HepG2 (cell line): ENCODE measurements around the gene HRG. TPM values are rescaled to one million over a fixed set of nuclear protein-coding genes. Genes with fewer than 3 reads are reported as not detected.

Source experiments
- CCAR2 ChIP-seq: fragments of 200-400 bp; formaldehyde crosslinking; optimal IDR thresholded peaks from 2 replicates; pipeline ENCODE3; 2018; ENCODE audit warnings: low read depth, mild to moderate bottlenecking, low read length, moderate library complexity
- JUND ChIP-seq: sonication (generic); formaldehyde crosslinking; IDR thresholded peaks from 2 replicates; pipeline ENCODE4 v1.8.0; 2022; ENCODE audit warnings: mild to moderate bottlenecking, missing genetic modification reagents
- KLF6 ChIP-seq: IDR thresholded peaks from 2 replicates; pipeline ENCODE4 v1.8.0; 2016; ENCODE audit warnings: missing biosample characterization, missing genetic modification reagents
- NONO ChIP-seq, 2 experiments: fragments of 450-650 bp in 1 of 2; sonication (generic) in 1 of 2; formaldehyde crosslinking in 1 of 2; IDR thresholded peaks in 1 of 2; conservative IDR thresholded peaks in 1 of 2; 2 replicates each; pipeline versions ENCODE4 v1.6.1 to v1.8.0; 2017 to 2022; ENCODE audit warnings: mild to moderate bottlenecking in 1 of 2, missing genetic modification reagents in 1 of 2, moderate library complexity in 1 of 2
- RBAK ChIP-seq: sonication (generic); formaldehyde crosslinking; IDR thresholded peaks from 2 replicates; pipeline ENCODE4 v1.5.1; 2020; ENCODE audit warnings: mild to moderate bottlenecking, missing genetic modification reagents
- RFX1 ChIP-seq: fragments of 450-650 bp; IDR thresholded peaks from 2 replicates; pipeline ENCODE4 v1.6.1; 2017
- RNF2 ChIP-seq: fragments of 450-650 bp; conservative IDR thresholded peaks from 2 replicates; pipeline ENCODE4 v1.6.1; 2016; ENCODE audit warnings: low read depth
- SNAI1 ChIP-seq: sonication (generic); formaldehyde crosslinking; IDR thresholded peaks from 2 replicates; pipeline ENCODE4 v1.5.0; 2020; ENCODE audit warnings: mild to moderate bottlenecking, missing genetic modification reagents, borderline replicate concordance
- SP1 ChIP-seq, 2 experiments: fragments of 450-650 bp in 1 of 2; sonication (generic) in 1 of 2; formaldehyde crosslinking in 1 of 2; IDR thresholded peaks; 2 replicates each; pipeline versions ENCODE4 v1.4.0 to v1.6.1; 2016 to 2020; ENCODE audit warnings: missing genetic modification reagents in 1 of 2
- SPEN ChIP-seq: sonication (generic); formaldehyde crosslinking; IDR thresholded peaks from 2 replicates; pipeline ENCODE4 v1.5.1; 2020; ENCODE audit warnings: low read depth, mild to moderate bottlenecking, missing genetic modification reagents
- ZFP82 ChIP-seq: sonication (generic); formaldehyde crosslinking; IDR thresholded peaks from 2 replicates; pipeline ENCODE4 v1.5.1; 2020; ENCODE audit warnings: mild to moderate bottlenecking, missing genetic modification reagents, borderline replicate concordance
- ZFY ChIP-seq: sonication (generic); formaldehyde crosslinking; IDR thresholded peaks from 2 replicates; pipeline ENCODE4 v1.4.0; 2020; ENCODE audit warnings: missing genetic modification reagents
- ZNF235 ChIP-seq: sonication (generic); formaldehyde crosslinking; IDR thresholded peaks from 2 replicates; pipeline ENCODE4 v1.8.1; 2023; ENCODE audit warnings: mild to moderate bottlenecking, missing genetic modification reagents, borderline replicate concordance
- ZNF552 ChIP-seq: sonication (generic); formaldehyde crosslinking; IDR thresholded peaks from 2 replicates; pipeline ENCODE4 v1.9.0; 2022; ENCODE audit warnings: missing genetic modification reagents, mild to moderate bottlenecking, borderline replicate concordance
- ZNF746 ChIP-seq: sonication (generic); formaldehyde crosslinking; IDR thresholded peaks from 2 replicates; pipeline ENCODE4 v1.8.0; 2022; ENCODE audit warnings: mild to moderate bottlenecking, missing genetic modification reagents
- ZNF879 ChIP-seq: sonication (generic); formaldehyde crosslinking; IDR thresholded peaks from 2 replicates; pipeline ENCODE4 v1.8.1; 2023; ENCODE audit warnings: missing genetic modification reagents
- polyA plus RNA-seq, 8 experiments: library from polyadenylated mRNA; depleted of rRNA in 3 of 8; stranded (reverse) in 7 of 8; unstranded in 1 of 8; fragments of >200 nt; fragmentation: Illumina TruSeq in 4 of 8; extraction: Trizol in 4 of 8; gene quantifications; 2 replicates each; pipeline versions ENCODE4 v1.2.1 to v1.2.3, GENCODE V29; 2011 to 2016; ENCODE audit warnings: low read depth in 4 of 8, missing spikeins in 1 of 8, mixed read lengths in 1 of 8; ENCODE audit not compliant: insufficient read depth in 1 of 8
- total RNA-seq, 5 experiments: library from RNA; depleted of rRNA; stranded (reverse); fragments of >200 nt; fragmentation: Illumina TruSeq; extraction: Trizol; gene quantifications; 2 replicates each; pipeline ENCODE4 v1.2.3, GENCODE V29; 2016; ENCODE audit warnings: low read depth in 1 of 5
- TF ChIP-seq, protein P1 (sequence below): sonication (generic); formaldehyde crosslinking; conservative IDR thresholded peaks from 2 replicates; pipeline ENCODE4 v1.4.0; 2020; ENCODE audit warnings: missing genetic modification reagents
- TF ChIP-seq, protein P2 (sequence below): sonication (generic); formaldehyde crosslinking; IDR thresholded peaks from 2 replicates; pipeline ENCODE4 v1.5.1; 2020; ENCODE audit warnings: missing genetic modification reagents, mild to moderate bottlenecking, borderline replicate concordance
- TF ChIP-seq, protein P3 (sequence below): sonication (generic); formaldehyde crosslinking; IDR thresholded peaks from 2 replicates; pipeline ENCODE4 v1.5.1; 2020; ENCODE audit warnings: mild to moderate bottlenecking, missing genetic modification reagents, moderate library complexity
- TF ChIP-seq, protein P4 (sequence below): sonication (generic); formaldehyde crosslinking; IDR thresholded peaks from 2 replicates; pipeline ENCODE4 v1.8.1; 2022; ENCODE audit warnings: low read depth, mild to moderate bottlenecking, missing genetic modification reagents

HRG gene
- total and polyA plus RNA-seq, 2 of the 13 experiments (the other 11 are each of a cell fraction or from before 2014, with no cell fraction given): 0.09 to 0.11 TPM

DNA sequence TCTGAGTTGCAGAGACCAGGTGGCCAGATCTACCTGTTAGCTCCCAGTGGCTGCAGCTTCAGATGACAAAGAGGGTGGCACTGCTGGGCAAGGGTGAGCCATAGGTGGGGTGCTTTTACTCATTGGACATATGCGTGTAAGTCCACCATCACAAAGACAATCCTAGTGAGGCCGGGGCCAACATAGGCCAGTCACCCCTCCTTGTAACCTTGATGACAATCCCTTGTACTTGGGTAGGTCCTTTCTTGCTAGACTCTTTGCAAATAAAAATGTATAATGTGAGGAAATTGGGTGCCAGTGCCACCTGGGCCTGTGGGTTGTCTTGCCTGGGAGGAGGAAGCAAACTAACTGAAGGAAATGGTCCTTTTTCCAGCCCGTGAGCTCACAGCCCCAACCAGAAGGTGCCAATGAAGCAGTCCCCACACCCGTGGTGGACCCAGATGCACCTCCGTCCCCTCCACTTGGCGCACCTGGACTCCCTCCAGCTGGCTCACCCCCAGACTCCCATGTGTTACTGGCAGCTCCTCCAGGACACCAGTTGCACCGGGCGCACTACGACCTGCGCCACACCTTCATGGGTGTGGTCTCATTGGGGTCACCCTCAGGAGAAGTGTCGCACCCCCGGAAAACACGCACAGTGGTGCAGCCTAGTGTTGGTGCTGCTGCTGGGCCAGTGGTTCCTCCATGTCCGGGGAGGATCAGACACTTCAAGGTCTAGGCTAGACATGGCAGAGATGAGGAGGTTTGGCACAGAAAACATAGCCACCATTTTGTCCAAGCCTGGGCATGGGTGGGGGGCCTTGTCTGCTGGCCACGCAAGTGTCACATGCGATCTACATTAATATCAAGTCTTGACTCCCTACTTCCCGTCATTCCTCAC lies 45.4 kb upstream of the HRG start (continued):
- TF ChIP-seq, protein P1, sequence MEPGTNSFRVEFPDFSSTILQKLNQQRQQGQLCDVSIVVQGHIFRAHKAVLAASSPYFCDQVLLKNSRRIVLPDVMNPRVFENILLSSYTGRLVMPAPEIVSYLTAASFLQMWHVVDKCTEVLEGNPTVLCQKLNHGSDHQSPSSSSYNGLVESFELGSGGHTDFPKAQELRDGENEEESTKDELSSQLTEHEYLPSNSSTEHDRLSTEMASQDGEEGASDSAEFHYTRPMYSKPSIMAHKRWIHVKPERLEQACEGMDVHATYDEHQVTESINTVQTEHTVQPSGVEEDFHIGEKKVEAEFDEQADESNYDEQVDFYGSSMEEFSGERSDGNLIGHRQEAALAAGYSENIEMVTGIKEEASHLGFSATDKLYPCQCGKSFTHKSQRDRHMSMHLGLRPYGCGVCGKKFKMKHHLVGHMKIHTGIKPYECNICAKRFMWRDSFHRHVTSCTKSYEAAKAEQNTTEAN (CRISPR knock-in tag): no peak
- 0 out of 2 replicates have a peak, but pooled peaks have one; percentile 48 for TF ChIP-seq ZNF746 (CRISPR knock-in tag)
- TF ChIP-seq ZNF235 (CRISPR knock-in tag): peak; percentile 65; the same call in 1 of the 2 replicates
- TF ChIP-seq RFX1: no peak
- TF ChIP-seq, protein P2, sequence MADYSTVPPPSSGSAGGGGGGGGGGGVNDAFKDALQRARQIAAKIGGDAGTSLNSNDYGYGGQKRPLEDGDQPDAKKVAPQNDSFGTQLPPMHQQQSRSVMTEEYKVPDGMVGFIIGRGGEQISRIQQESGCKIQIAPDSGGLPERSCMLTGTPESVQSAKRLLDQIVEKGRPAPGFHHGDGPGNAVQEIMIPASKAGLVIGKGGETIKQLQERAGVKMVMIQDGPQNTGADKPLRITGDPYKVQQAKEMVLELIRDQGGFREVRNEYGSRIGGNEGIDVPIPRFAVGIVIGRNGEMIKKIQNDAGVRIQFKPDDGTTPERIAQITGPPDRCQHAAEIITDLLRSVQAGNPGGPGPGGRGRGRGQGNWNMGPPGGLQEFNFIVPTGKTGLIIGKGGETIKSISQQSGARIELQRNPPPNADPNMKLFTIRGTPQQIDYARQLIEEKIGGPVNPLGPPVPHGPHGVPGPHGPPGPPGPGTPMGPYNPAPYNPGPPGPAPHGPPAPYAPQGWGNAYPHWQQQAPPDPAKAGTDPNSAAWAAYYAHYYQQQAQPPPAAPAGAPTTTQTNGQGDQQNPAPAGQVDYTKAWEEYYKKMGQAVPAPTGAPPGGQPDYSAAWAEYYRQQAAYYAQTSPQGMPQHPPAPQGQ (CRISPR knock-in tag): 0 out of 2 replicates have a peak, but pooled peaks have one; percentile 20
- no peak for TF ChIP-seq ZNF879 (CRISPR knock-in tag)
- no peak for TF ChIP-seq RNF2
- no peak for TF ChIP-seq SP1 (IDR thresholded peaks at IDR 0.05)
- TF ChIP-seq SP1 (CRISPR knock-in tag; IDR thresholded peaks at IDR 0.05): no peak
- TF ChIP-seq SPEN (CRISPR knock-in tag): peak; percentile 1; the same call in 1 of the 2 replicates
- TF ChIP-seq, protein P3, sequence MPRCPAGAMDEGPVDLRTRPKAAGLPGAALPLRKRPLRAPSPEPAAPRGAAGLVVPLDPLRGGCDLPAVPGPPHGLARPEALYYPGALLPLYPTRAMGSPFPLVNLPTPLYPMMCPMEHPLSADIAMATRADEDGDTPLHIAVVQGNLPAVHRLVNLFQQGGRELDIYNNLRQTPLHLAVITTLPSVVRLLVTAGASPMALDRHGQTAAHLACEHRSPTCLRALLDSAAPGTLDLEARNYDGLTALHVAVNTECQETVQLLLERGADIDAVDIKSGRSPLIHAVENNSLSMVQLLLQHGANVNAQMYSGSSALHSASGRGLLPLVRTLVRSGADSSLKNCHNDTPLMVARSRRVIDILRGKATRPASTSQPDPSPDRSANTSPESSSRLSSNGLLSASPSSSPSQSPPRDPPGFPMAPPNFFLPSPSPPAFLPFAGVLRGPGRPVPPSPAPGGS (CRISPR knock-in tag): peak; percentile 69; the same call in 1 of the 2 replicates
- TF ChIP-seq RBAK (CRISPR knock-in tag): no peak
- TF ChIP-seq KLF6 (CRISPR knock-in tag): no peak
- no peak; the same call in 1 of the 2 replicates for TF ChIP-seq ZNF552 (CRISPR knock-in tag)
- no peak for TF ChIP-seq CCAR2
- TF ChIP-seq ZFP82 (CRISPR knock-in tag): no peak; the same call in 1 of the 2 replicates
- TF ChIP-seq JUND (CRISPR knock-in tag): no peak
- peak; percentile 11; the same call in 1 of the 2 replicates for TF ChIP-seq ZFY (CRISPR knock-in tag)
- TF ChIP-seq NONO (IDR thresholded peaks at IDR 0.05): no peak
- TF ChIP-seq NONO (CRISPR knock-in tag; conservative IDR thresholded peaks at IDR 0.05): peak; percentile 73
- TF ChIP-seq SNAI1 (CRISPR knock-in tag): peak; percentile 73; the same call in 1 of the 2 replicates
- TF ChIP-seq, protein P4, sequence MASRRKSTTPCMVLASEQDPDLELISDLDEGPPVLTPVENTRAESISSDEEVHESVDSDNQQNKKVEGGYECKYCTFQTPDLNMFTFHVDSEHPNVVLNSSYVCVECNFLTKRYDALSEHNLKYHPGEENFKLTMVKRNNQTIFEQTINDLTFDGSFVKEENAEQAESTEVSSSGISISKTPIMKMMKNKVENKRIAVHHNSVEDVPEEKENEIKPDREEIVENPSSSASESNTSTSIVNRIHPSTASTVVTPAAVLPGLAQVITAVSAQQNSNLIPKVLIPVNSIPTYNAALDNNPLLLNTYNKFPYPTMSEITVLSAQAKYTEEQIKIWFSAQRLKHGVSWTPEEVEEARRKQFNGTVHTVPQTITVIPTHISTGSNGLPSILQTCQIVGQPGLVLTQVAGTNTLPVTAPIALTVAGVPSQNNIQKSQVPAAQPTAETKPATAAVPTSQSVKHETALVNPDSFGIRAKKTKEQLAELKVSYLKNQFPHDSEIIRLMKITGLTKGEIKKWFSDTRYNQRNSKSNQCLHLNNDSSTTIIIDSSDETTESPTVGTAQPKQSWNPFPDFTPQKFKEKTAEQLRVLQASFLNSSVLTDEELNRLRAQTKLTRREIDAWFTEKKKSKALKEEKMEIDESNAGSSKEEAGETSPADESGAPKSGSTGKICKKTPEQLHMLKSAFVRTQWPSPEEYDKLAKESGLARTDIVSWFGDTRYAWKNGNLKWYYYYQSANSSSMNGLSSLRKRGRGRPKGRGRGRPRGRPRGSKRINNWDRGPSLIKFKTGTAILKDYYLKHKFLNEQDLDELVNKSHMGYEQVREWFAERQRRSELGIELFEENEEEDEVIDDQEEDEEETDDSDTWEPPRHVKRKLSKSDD (CRISPR knock-in tag): peak; percentile 84
